DMS79 (cell line): ENCODE data around the gene PPP6R2.
"Not testable (repeated sequence)": the region's sequence is repeated elsewhere in the genome, so short reads cannot be mapped to it uniquely, and the experiment has no call there.

Experiments used
- DNase-seq: peaks from one replicate; lab custom pipeline; 2025; lab: John Stamatoyannopoulos, UW

The PPP6R2 gene

DNA sequence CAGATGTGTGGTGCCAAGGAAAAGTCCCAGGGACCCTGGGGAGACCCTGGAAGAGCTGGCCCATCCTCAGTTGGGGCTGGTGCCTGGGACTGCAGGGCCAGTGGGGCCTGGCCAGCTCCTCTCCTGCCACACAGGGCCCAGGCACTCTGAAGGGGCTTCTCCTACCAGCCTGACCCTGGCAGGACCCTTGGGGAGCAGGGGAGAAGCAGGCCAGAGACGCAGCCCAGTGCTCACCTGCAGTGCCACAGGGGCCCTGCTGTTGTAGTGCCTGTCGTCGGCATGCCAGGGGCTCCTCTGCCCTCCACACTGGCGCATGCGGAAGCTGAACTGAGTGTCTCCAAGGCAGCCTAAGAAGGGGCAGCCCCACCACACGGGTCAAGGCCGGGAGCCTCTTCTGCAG lies 25.5 kb upstream of the PPP6R2 start:
- no peak for DNase-seq

DNA sequence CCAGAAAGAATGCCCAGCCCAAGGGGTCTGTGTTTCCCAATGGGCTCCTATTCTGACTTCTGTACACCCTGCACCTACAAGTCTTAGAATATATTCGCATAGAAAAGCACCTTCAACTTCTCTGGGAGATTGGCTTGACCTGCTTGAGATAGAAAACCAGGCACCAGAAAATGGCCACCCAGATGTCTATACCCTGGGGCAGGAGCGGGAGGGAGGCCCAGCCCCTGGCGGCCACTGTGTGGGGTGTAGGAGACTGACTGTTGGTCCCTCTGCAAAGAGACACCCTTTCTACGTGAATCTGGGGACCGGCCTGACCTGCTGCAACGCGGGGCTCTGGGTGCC lies 24.8 kb upstream of the PPP6R2 start:
- no peak for DNase-seq

DNA sequence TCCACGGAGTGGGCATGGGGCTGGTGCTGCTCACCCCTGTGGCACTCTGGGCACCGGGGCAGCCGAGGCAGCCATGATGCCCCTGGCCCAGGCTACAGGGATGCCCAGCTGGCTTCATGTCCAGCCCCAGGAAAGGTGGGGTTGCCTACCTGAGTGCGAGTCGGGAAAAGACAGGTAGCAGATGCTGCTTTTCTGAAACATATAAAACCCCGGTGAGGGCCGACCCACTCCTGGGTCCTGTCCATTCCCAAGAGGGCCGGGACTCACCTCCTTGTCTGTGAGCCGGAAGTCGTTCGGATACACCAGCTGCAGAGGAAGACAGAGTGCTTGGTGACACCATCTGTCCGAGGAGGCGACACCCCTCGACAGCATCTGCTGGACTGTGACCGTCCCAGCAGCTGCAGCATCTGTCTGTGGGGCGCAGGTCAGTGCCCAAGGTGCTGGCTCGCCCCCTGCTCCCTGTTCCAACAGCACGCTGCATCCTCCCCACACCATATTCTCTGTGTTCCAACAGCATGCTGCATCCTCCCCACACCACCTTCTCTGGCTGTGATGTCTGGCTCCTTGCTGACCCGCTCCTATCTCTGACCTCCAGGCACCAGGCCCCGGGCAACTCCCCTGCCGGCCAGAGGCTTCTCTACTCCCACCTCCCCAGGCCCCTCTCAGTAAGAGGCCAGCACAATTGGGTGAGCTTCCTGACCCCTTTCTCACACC lies 24.3 kb upstream of the PPP6R2 start:
- no peak for DNase-seq

DNA sequence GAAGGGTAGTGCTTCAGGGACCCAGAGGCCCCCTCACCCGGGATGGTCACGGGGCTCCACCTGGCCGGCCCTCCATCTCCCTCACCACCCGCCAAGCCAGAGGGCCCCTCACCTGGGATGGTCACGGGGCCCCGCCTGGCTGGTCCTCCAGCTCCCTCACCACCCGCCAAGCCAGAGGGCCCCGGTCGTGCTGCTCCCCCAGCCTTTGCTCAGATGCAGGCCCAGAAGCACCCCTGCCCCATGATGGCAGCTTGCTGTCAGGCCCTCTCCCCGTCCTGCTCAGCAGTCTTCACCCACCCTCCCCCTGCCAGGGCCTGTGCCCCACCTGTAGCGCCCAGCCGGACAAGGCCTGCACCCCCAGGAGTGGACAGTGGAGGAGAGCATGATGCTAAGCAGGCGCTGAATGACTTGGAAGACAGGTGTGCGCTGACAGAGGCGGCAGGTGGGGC lies 23.6 kb upstream of the PPP6R2 start:
- no peak for DNase-seq

DNA sequence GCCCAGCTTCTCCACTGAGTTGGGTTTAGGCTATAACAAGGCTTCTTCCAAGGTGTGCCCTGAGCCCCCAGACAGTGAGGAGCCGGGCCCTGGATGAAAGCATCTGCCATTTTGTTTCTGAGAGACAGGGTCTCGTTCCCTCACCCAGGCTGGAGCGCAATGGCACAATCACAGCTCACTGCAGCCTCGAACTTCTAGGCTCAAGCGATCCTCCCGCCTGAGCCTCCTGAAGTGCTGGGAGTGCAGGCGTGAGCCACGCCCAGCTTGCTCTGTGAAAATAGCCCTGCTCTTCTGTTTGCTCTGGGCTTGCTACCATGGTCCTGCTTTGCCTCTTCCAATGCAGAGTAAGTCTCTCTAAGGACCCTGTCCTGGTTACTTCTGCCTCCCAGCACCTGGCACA lies 23.0 kb upstream of the PPP6R2 start:
- DNase-seq, result no peak

DNA sequence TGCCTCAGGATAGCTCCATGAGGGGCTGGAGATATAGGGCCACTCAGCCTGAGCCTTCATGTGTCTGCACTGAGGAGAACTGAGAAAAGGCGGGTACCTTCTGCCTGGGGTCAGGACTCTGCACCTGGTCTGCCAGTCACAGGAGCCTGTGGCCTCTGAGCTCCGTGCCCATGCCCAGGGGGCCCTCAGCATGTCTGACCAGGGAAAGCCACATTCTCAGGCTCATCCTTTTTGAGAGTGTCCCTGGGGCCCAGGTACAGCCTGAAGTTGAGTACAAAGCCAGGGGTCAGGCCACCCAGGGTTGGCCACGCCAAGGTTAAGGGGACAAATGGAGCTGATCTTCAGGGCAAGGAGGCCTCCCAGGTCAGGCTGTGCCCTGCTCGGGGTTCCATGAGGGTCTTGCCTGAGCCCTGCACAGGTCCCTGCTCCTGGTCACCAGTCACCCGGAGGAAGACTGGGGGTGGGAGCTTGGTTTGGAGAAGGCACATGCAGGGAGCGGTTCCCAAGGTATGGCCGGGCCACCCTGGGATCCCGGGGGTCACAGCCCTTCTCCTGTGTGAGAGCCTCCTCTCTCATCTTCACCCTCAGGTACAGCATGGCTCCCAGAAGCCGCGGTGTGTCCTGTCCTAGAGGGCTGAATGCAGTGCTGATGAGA lies 22.3 kb upstream of the PPP6R2 start:
- DNase-seq, result no peak

DNA sequence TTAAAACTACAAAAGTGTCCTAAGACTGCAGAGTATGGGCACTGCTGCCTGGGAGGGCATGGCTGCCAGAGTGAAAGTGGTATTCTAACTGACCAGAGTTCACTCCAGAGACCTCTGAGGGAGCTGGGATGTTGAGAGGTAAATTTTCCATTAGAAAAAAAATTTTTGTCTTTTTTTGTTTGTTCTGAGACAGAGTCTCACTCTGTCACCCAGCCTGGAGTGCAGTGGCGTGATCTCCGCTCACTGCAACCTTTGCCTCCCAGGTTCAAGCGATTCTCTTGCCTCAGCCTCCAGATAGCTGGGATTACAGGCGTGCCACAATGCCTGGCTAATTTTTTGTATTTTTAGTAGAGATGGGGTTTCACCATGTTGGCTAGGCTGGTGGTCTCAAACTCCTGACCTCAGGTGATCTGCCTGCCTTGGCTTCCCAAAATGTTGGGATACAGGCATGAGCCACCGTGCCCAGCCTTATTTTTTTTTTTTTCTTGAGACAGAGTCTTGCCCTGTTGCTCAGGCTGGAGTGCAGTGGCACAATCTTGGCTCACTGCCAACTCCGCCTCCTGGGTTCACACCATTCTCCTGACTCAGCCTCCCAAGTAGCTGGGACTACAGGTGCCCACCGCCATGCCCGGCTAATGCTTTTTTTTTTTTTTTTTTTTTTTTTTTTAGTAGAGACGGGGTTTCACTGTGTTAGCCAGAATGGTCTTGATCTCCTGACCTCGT lies 20.6 kb upstream of the PPP6R2 start:
- DNase-seq, result not testable (repeated sequence)

DNA sequence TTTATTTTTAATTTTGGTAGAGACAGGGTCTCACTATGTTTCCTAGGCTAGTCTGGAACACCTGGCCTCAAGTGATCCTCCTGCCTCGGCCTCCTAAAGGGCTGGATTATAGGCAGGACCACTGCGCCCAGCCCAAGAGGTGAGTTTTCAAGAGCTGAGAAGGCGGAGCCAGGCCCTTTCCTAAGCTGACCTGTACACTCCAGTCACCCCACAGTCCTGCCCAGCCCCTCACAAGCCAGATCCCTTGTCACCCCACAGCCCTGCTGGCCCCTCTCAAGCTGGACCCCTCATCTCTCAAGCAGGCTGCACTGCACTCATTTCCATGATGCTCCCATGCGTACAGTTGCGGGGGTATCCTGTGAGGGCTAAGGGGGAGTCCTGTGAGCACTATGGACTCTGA lies 19.2 kb upstream of the PPP6R2 start:
- no peak for DNase-seq

DNA sequence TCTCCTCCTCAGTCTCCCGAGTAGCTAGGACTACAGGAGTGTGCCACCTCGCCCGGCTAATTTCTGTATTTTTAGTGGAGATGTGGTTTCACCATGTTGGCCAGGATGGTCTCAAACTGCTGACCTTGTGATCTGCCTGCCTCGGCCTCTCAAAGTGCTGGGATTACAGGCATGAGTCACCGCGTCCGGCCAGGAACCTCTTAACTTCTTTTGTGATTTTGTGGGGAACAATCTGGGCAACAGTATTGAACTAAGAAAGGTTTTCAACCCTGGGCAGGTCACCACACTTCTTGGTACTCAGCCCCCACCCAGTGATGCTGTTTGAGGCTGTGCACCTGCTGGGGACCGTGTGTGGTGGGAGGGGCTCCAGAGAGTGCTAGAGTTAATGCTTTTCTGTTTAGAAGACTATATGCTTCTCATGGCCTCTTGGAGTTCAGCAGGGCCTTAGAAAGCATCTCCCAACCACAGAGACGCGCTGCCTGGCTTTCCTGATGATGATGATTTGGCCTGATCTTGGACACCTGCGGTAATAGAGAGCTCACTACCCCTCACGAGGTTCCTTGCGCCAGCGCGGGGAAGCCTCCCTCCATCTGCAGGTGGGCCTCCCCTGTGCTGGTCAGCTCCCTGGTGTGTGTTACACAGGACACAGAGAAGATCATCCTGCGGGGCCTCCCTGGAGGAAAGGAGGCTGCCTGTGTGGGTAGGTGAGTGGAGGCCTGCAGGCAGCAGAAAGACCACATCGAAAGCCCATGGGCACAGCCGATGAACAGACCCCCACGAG lies 17.5 kb upstream of the PPP6R2 start:
- no peak for DNase-seq

DNA sequence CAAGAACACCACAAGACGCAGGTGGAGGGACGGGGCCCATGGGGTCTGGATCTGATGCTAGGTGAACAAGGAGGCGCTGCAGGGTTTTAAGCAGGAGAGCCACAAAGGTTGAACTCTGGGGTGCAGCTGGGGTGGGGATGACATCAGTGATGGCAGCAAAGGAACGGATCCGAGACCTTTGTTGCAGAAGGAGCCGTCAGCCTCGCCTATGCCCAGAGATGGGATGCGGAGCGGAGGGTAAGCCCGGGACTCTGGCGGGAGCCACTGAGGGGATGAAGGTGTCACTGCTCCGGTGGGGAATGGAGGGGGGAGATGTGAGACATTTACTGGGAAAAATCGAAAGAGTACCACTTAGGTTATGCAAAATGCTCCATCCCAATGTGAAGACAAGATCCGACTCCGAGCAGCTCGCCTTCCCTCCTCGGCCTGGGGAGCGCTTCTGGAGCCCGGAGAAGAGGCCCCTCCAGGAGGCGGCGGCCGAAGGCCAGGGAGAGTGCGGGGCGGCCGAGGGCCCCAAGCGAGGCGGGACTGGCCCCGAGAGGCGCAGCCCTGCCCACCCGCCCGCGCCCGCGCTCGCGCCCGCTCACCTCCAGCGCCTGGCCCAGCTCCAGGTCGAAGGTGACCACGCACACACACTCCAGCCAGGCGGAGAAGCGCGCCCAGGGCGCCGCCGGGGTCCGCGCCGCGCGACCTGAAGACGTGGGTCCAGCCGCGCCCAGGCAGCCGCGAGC lies 16.7 kb upstream of the PPP6R2 start:
- no peak for DNase-seq

DNA sequence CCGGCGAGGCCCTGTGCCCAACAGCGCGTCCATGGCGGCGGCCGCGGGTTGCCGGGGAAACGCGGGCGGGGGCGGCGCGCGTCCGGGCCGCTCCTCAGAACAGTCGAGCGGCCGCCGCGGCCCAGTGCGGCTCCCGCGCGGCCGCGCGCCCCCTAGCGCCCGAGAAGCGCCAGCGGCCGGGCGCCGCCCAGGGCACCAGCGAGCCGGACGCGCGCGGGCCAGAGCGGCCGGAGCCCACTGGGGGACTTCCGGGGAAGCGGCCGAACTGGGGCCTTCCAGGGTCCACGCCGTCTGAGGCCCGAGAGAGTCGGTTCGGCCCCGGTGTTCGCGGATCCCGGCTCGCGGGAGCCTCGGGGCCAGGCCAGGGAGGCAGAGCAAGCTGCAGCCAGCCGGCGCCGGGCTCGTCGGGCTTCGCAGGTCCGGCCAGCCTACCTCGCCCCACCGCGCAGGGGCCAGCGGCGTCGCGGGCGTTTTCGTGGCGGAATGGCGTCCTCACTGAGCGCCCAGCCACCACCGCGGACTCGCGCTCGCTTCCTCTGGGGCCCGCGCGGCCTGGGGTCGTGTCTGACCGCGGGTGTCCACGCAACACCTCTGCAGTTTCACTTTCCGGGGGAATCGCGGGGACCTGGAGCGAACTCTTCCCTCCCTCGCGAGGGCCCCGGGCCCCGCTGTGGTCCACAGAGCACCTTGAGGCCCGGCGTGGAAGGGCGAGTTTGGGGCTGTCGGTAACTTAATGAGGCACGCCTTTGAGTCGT lies 16.0 kb upstream of the PPP6R2 start, which contains the start of gene DENND6B:
DENND6B (minus strand) TSS at position 57 of the 755 bp plus-strand sequence; CDS start at position 33, 24 bp downstream.
- DNase-seq, result no peak

DNA sequence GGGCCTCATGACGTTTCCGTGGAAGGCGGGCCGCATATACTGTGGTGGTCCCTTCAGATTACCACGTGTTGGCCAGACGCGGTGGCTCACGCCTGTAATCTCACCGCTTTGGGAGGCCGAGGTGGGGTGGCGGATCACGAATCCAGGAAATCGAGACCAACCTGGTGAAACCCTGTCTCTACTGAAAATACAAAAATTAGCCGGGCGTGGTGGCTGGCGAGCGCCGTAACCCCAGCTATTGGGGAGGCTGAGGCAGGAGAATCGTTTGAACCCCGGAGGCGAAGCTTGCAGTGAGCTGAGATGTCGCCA lies 15.5 kb upstream of the PPP6R2 start:
- no peak for DNase-seq

DNA sequence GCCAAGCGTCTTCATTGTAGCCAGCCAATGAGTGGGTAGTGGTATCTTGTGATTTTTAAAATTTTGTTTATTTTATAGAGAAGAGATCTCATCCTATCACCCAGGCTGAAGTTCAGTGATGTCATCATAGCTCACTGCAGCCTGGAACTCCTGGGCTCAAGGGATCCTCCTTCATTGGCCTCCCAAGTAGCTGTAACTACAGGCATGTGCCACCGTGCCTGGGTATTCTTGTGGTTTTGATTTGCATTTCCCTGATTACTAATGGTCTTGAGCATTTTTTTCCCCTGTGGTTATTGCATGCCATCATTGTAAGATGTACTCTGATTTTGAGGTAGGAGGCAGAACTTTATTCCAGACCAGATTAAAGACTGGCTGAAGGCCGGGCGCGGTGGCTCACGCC lies 13.9 kb upstream of the PPP6R2 start:
- DNase-seq, result no peak

DNA sequence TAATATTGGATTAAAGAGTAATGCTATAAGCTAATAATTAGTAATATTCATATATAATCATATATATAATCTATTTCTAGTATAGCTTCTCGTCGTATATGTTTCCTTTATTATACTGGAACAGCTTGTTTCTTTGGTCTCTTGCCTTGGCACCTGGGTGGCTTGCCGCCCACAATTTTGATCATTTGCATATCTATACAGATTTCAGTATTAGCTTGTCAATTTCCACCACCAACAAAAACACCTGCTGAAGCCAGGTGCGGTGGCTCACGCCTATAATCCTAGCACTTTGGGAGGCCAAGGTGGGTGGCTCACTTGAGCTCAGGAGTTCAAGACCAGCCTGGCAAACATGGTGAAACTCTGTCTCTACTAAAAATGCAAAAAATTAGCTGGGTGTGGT lies 8.7 kb upstream of the PPP6R2 start:
- not testable (repeated sequence) for DNase-seq

DNA sequence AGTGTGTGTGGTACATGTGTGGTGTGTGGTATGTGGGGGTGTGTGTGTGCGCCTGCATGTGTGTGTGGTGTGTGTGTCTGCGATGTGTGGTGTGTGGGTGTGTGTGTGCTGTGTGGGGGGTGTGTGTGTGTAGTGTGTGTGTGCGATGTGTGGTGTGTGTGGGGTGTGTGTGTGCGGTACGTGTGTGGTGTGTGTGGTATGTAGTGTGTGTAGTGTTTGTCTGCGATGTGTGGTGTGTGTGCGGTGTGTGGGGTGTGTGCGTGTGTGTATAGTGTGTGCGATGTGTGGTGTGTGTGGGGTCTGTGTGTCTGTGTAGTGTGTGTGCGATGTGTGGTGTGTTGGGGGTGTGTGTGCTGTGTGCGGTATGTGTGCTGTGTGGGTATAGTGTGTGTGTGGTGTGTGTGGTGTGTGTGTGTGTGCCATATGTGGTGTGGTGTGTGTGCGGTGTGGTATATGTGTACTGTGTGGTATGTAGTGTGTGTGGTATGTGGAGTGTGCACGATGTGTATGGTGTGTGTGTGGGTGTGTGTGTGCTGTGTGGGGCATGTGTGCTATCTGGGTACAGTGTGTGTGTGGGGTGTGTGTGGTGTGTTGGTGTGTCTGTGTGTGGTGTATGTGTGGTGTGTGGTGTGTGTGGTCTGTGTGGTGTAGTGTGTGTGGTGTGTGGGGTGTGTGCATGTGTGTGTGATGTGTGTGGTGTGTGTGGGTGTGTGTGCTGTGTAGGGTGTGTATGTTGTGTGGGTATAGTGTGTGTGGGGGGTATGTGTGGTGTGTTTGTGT lies 5.7 kb upstream of the PPP6R2 start:
- no peak for DNase-seq

DNA sequence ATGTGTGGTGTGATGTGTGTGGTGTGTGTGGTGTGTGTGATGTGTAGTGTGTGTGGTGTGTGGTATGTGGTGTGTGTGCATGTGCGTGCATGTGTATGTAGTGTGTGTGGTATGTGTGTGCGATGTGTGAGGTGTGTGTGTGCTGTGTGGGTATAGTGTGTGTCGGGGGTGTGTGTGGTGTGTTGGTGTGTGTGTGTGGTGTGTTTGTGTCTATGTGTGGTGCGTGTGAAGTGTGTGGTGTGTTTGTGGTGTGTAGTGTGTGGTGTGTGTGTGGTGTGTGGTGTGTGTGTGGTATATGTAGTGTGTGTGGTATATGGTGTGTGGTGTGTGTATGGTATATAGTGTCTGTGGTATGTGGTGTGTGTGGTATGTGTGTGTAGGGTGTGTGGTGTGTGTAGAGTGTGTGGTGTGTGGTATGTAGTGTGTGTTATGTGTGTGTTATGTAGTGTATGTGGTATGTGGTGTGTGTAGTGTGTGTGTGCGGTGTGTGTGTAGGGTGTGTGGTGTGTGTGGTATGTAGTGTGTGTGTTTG lies 5.0 kb upstream of the PPP6R2 start:
- no peak for DNase-seq

DNA sequence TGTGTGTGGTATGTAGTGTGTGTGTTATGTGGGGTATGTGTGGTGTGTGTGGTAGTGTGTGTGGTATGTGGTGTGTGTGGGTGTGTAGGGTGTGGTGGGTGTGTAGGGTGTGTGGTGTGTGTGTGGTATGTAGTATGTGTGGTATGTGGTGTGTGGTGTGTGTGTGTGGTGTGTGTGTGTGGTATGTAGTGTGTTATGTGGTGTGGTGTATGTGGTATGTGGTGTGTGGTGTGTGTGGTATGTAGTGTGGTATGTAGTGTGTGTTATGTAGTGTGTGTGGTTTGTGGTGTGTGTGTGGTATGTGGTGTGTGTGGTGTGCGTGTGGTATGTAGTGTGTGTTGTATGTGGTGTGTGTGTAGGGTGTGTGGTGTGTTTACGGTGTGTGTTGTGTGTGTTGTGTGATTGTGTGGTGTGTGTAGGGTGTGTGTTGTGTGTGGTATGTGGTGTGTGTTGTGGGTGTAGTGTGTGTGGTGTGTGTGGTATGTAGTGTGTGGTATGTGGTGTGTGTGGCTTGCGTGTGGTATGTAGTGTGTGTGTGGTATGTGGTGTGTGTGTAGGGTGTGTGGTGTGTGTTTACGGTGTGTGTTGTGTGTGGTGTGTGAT lies 4.2 kb upstream of the PPP6R2 start:
- DNase-seq, result no peak

DNA sequence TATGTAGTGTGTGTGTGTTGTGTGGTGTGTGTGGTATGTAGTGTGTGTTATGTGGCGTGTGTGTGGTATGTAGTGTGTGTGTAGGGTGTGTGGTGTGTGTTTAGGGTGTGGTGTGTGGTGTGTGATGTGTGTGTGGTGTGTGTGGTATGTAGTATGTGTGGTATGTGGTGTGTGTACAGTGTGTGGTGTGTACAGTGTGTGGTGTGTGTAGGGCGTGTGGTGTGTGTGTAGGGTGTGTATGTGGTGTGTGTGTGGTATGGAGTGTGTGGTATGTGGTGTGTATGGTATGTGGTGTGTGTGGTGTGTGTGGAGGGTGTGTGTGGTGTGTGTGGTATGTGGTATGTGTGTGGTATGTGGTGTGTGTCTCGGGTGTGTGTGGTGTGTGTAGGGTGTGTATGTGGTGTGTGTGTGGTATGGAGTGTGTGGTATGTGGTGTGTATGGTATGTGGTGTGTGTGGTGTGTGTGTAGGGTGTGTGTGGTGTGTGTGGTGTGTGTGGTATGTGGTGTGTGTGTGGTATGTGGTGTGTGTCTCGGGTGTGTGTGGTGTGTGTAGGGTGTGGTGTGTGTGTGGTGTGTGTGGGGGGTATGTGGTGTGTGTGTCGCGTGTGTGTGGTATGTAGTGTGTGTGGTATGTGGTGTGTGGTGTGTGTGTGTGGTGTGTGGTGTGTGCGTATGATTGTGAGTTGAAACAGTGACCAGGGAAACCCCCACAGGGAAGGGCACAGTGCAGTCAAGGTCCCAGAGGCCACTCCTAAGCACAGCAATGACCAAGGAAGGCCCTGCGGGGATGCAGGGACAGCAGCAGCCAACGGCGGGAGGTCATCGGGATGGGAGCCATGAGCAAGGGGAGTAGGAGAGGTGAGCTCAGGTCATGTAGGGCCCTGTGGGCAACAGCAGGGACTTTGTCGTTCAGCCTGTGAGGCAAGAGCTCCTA lies 2.9 kb upstream of the PPP6R2 start:
- no peak for DNase-seq
